Endodermal cell (in vitro differentiated cells): ENCODE measurements around the gene CEP164. TPM values are rescaled to one million over a fixed set of nuclear protein-coding genes. Genes with fewer than 3 reads are reported as not detected.

Experiments
- DNase-seq: peaks from one replicate; pipeline ENCODE4 v3.0.0-alpha.2; 2017
- H3K27ac ChIP-seq: 2 replicates; pipeline ENCODE4 v1.5.1; 2013; ENCODE audit warnings: mild to moderate bottlenecking, low read depth, low read length, moderate library complexity
- H3K27me3 ChIP-seq: 2 replicates; pipeline ENCODE4 v1.6.1; 2013; ENCODE audit warnings: mild to moderate bottlenecking, low read length, moderate library complexity; ENCODE audit not compliant: insufficient read depth, control insufficient read depth, poor library complexity, severe bottlenecking
- H3K36me3 ChIP-seq: 2 replicates; pipeline ENCODE4 v1.7.0; 2013; ENCODE audit warnings: mild to moderate bottlenecking, low read length, moderate library complexity; ENCODE audit not compliant: control insufficient read depth, insufficient read depth
- H3K4me1 ChIP-seq: one replicate; pipeline ENCODE4 v1.7.0; 2013; ENCODE audit warnings: low read length; ENCODE audit not compliant: control insufficient read depth, insufficient read depth
- H3K4me3 ChIP-seq: 2 replicates; pipeline ENCODE4 v1.5.1; 2013; ENCODE audit warnings: mild to moderate bottlenecking, low read length, moderate library complexity
- H3K9ac ChIP-seq: 2 replicates; pipeline ENCODE4 v1.6.1; 2013; ENCODE audit warnings: mild to moderate bottlenecking, low read length, moderate library complexity; ENCODE audit not compliant: poor library complexity, severe bottlenecking; ENCODE audit errors: extremely low read depth
- H3K9me3 ChIP-seq: 2 replicates; pipeline ENCODE4 v1.6.1; 2013; ENCODE audit warnings: mild to moderate bottlenecking, low read length, moderate library complexity; ENCODE audit not compliant: control insufficient read depth
- H3K27ac Mint-ChIP-seq: 2 replicates; pipeline ENCODE4 v1.8.0; 2020; ENCODE audit warnings: mixed read lengths
- H3K27me3 Mint-ChIP-seq: 2 replicates; pipeline ENCODE4 v1.8.0; 2021; ENCODE audit warnings: mild to moderate bottlenecking, mixed read lengths; ENCODE audit not compliant: insufficient read depth
- H3K36me3 Mint-ChIP-seq: 2 replicates; pipeline ENCODE4 v1.8.0; 2020; ENCODE audit warnings: low read depth, mixed read lengths
- H3K4me1 Mint-ChIP-seq: 2 replicates; pipeline ENCODE4 v1.8.0; 2020; ENCODE audit warnings: mixed read lengths
- H3K4me3 Mint-ChIP-seq: 2 replicates; pipeline ENCODE4 v1.8.0; 2020; ENCODE audit warnings: mild to moderate bottlenecking, moderate library complexity, mixed read lengths
- H3K9me3 Mint-ChIP-seq: 2 replicates; pipeline ENCODE4 v1.8.0; 2020; ENCODE audit warnings: mild to moderate bottlenecking, mixed read lengths
- WGBS, 2 experiments: methylation state at CpG; one replicate each; pipeline versions ENCODE4 v1.1.5 to v1.1.7; 2013; ENCODE audit warnings: missing lambda C conversion rate in 2 of 2, mixed read lengths in 1 of 2; ENCODE audit not compliant: insufficient coverage in 1 of 2, insufficient read length in 1 of 2; 5-methylcytosine and 5-hydroxymethylcytosine counted together
- total RNA-seq, 2 donors: library from RNA; stranded (reverse); fragmentation: NEBNext Ultra II Directional in 1 of 2; extraction: Animal tissue kit (Norgen Biotek cat#: 25700) in 1 of 2; gene quantifications; 2 replicates in 1 of 2; 3 replicates in 1 of 2; pipeline ENCODE4 v1.2.1, GENCODE V29; 2021
- TF ChIP-seq, protein P1 (sequence below): fragments of 200-600 bp; sonication (generic); conservative IDR thresholded peaks from 2 replicates; pipeline ENCODE4 v1.5.0; 2021; ENCODE audit warnings: antibody characterized with exemption, mild to moderate bottlenecking

CEP164 gene
- total RNA-seq, 2 donors from 2014 or later, result 32.7 to 33.6 TPM

DNA sequence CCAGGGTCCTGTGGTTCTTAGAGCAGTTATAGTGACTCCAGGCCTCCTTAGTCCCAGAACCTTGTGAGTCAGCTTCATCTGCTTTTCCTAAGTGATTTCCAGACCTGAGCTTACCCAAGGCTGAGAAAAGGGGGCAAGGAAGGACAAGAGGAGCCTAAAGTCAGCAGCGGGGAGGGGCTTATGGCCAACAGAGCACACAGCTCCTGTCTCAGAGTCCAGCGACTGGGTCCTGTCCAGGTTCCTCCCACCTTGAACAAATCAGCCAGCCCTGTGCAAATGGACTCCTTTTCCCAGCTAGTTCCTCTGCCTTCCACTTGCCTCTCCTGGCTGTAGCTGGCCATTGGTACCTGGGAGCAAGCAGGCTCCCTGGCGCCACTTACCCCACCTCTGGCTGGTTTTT, 22.5 kb upstream of the CEP164 start:
- Histone ChIP-seq H3K27me3 (no peaks in the 10 kb centered on the region), H3K36me3 (peaks cover 6% of the 10 kb centered on the region), H3K4me3 (no peak overlapping the region), H3K4me1 (peaks cover 20% of the 10 kb centered on the region), H3K9me3 (no peaks in the 10 kb centered on the region), H3K27ac (no peak overlapping the region), H3K9ac (no peak overlapping the region)
- WGBS, 2 experiments, result 87 to 91% methylated on average over 2 to 3 of the region's 3 CpGs
- Mint-ChIP-seq H3K9me3 (no peaks in the 10 kb centered on the region), H3K4me3 (no peak overlapping the region), H3K4me1 (peaks cover 30% of the 10 kb centered on the region), H3K27me3 (peaks cover 1% of the 10 kb centered on the region), H3K27ac (no peak overlapping the region), H3K36me3 (no peaks in the 10 kb centered on the region)
- DNase-seq, result no peak
- TF ChIP-seq, protein P1, sequence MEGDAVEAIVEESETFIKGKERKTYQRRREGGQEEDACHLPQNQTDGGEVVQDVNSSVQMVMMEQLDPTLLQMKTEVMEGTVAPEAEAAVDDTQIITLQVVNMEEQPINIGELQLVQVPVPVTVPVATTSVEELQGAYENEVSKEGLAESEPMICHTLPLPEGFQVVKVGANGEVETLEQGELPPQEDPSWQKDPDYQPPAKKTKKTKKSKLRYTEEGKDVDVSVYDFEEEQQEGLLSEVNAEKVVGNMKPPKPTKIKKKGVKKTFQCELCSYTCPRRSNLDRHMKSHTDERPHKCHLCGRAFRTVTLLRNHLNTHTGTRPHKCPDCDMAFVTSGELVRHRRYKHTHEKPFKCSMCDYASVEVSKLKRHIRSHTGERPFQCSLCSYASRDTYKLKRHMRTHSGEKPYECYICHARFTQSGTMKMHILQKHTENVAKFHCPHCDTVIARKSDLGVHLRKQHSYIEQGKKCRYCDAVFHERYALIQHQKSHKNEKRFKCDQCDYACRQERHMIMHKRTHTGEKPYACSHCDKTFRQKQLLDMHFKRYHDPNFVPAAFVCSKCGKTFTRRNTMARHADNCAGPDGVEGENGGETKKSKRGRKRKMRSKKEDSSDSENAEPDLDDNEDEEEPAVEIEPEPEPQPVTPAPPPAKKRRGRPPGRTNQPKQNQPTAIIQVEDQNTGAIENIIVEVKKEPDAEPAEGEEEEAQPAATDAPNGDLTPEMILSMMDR, result no peak

DNA sequence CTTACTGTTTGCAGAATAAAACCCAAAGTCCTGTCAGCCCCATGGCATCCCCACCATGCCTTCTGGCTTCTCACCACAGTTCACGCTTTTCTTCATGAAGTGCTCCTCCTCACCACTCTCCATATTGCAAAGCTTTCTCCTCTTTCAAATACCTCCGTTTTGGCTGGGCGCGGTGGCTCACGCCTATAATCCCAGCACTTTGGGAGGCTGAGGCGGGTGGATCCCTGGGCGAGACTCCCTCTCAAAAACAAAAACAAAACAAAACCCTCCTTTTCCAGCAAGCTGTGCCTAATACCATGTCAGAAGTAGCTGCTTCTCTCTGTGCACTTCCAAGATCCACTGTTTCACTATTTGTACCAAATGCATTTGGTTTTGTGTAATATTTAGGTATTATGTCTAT, 18.3 kb upstream of the CEP164 start:
- Mint-ChIP-seq H3K27me3 (no peaks in the 10 kb centered on the region), H3K9me3 (no peaks in the 10 kb centered on the region), H3K27ac (no peak overlapping the region), H3K4me1 (peaks cover 12% of the 10 kb centered on the region), H3K4me3 (no peak overlapping the region), H3K36me3 (peaks cover 3% of the 10 kb centered on the region)
- TF ChIP-seq, protein P1, result no peak
- Histone ChIP-seq H3K4me1 (peaks cover 5% of the 10 kb centered on the region), H3K9ac (no peak overlapping the region), H3K27ac (no peak overlapping the region), H3K4me3 (no peak overlapping the region), H3K27me3 (no peaks in the 10 kb centered on the region), H3K9me3 (no peaks in the 10 kb centered on the region), H3K36me3 (peaks cover 6% of the 10 kb centered on the region)
- DNase-seq, result no peak
- WGBS, 2 experiments, result 93 to 98% methylated on average over 5 to 7 of the region's 7 CpGs

DNA sequence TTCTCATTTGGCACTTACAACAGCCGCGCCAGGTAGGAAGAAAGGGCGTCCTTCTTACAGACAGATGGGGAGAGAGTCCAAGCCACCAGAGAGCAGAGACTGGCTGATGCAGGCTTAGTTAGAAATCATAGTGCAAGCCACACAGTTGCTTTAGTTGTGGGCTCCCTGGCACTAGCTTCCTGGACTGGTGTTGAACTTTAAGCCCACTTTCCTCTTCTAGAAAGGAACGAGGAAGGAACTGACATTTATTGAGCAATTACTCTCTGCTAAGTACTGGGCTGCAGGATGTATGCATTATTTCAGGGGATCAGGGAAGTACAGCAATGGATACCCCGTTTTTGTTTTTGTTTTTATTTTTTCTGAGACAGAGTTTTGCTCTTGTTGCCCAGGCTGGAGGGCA, 14.6 kb upstream of the CEP164 start:
- Mint-ChIP-seq H3K9me3 (no peaks in the 10 kb centered on the region), H3K4me3 (no peak overlapping the region), H3K27ac (no peak overlapping the region), H3K4me1 (peaks cover 16% of the 10 kb centered on the region), H3K36me3 (peaks cover 3% of the 10 kb centered on the region), H3K27me3 (no peaks in the 10 kb centered on the region)
- H3K27ac ChIP-seq, result no peak overlapping the region
- no peaks in the 10 kb centered on the region for H3K4me1 ChIP-seq
- WGBS, 2 experiments, result 85 to 91% methylated on average over 5 of the region's 5 CpGs
- H3K27me3 ChIP-seq, result no peaks in the 10 kb centered on the region
- TF ChIP-seq, protein P1, result no peak
- no peak for DNase-seq
- H3K9me3 ChIP-seq, result no peaks in the 10 kb centered on the region
- H3K36me3 ChIP-seq, result no peaks in the 10 kb centered on the region
- no peak overlapping the region for H3K9ac ChIP-seq
- H3K4me3 ChIP-seq, result no peak overlapping the region
